ENCODE data around the gene RGS6.

- TF ChIP-seq CTCF (IDR thresholded peaks at IDR 0.05) (no peak), POLR2A (IDR thresholded peaks at IDR 0.05) (no peak)
Observed at GRCh38 chr14:72464226-72464625, 532.0 kb downstream of the RGS6 start.
